HFFc6 (cell line): ENCODE data around the gene PCDH15. TPM values are rescaled to one million over a fixed set of nuclear protein-coding genes. Genes with fewer than 3 reads are reported as not detected.

Experiments used
- DNase-seq: peaks from one replicate; pipeline ENCODE4 v3.0.0-alpha.2; 2018
- H3K27ac Mint-ChIP-seq: 2 replicates; pipeline ENCODE4 v1.8.0; 2020; ENCODE audit warnings: mild to moderate bottlenecking, mixed read lengths
- H3K27me3 Mint-ChIP-seq: 2 replicates; pipeline ENCODE4 v1.8.0; 2021; ENCODE audit warnings: mild to moderate bottlenecking, moderate library complexity, mixed read lengths; ENCODE audit not compliant: insufficient read depth
- H3K36me3 Mint-ChIP-seq: 2 replicates; pipeline ENCODE4 v1.8.0; 2021; ENCODE audit warnings: low read depth, mixed read lengths
- H3K4me1 Mint-ChIP-seq: 2 replicates; pipeline ENCODE4 v1.8.0; 2020; ENCODE audit warnings: low read depth, mixed read lengths
- H3K4me3 Mint-ChIP-seq: 2 replicates; pipeline ENCODE4 v1.8.0; 2020; ENCODE audit warnings: mild to moderate bottlenecking, moderate library complexity, mixed read lengths
- H3K9me3 Mint-ChIP-seq: 2 replicates; pipeline ENCODE4 v1.8.0; 2020; ENCODE audit warnings: mild to moderate bottlenecking, mixed read lengths
- total RNA-seq, 6 experiments: library from RNA; stranded (reverse); fragmentation: NEBNext Ultra II Directional; extraction: Animal tissue kit (Norgen Biotek cat#: 25700); gene quantifications; 2 replicates in 1 of 6; 3 replicates in 5 of 6; pipeline ENCODE4 v1.2.3, GENCODE V29; 2021
- TF ChIP-seq, protein P1 (sequence below): fragments of 200-600 bp; sonication (generic); IDR thresholded peaks from 2 replicates; pipeline ENCODE4 v1.5.0; 2021; ENCODE audit warnings: antibody characterized with exemption, mild to moderate bottlenecking

The PCDH15 gene
- total RNA-seq, 6 experiments from 2014 or later: not detected

DNA sequence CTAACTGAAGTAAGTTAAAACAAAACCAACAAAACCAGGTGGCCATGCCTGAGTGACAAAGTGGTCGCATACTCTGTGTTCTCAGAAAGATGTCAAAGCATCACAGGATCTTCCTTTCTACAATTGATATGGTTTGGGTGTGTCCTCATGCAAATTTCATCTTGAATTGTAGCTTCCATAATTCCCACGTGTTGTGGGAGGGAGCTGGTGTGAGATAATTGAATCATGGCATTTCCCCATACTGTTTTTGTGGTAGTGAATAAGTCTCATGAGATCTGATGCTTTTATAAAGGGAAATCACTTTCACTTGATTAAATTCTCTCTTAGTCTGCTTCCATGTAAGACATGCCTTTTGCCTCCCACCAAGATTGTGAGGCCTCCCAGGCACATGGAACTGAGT, 465.7 kb downstream of the PCDH15 start:
- H3K4me1 Mint-ChIP-seq: no peaks in the 10 kb centered on the region
- H3K27me3 Mint-ChIP-seq: no peaks in the 10 kb centered on the region
- no peak for DNase-seq
- H3K9me3 Mint-ChIP-seq: peaks cover 42% of the 10 kb centered on the region
- no peaks in the 10 kb centered on the region for H3K36me3 Mint-ChIP-seq
- no peak overlapping the region for H3K4me3 Mint-ChIP-seq
- H3K27ac Mint-ChIP-seq: no peak overlapping the region
- TF ChIP-seq, protein P1, sequence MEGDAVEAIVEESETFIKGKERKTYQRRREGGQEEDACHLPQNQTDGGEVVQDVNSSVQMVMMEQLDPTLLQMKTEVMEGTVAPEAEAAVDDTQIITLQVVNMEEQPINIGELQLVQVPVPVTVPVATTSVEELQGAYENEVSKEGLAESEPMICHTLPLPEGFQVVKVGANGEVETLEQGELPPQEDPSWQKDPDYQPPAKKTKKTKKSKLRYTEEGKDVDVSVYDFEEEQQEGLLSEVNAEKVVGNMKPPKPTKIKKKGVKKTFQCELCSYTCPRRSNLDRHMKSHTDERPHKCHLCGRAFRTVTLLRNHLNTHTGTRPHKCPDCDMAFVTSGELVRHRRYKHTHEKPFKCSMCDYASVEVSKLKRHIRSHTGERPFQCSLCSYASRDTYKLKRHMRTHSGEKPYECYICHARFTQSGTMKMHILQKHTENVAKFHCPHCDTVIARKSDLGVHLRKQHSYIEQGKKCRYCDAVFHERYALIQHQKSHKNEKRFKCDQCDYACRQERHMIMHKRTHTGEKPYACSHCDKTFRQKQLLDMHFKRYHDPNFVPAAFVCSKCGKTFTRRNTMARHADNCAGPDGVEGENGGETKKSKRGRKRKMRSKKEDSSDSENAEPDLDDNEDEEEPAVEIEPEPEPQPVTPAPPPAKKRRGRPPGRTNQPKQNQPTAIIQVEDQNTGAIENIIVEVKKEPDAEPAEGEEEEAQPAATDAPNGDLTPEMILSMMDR: no peak

DNA sequence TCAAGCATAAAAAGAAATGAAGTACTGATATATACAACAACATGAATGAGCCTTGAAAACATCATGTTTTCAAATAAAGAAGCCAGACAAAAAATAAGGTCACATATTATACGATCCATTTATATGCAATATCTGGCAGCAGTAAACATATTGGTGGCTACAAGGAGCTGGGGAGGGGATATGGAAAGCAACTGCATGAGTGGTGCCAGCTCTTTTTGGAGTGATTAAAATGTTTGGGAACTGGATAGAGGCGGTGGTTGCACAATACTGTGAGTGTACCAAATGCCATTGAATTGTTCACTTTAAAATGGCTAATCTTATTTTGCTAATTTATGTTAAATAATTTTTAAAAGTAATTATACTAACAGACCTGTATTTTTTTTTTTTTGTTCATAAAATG, 481.7 kb downstream of the PCDH15 start:
- no peaks in the 10 kb centered on the region for H3K27me3 Mint-ChIP-seq
- no peaks in the 10 kb centered on the region for H3K4me1 Mint-ChIP-seq
- H3K9me3 Mint-ChIP-seq: peaks cover 23% of the 10 kb centered on the region
- H3K36me3 Mint-ChIP-seq: no peaks in the 10 kb centered on the region
- no peak overlapping the region for H3K27ac Mint-ChIP-seq
- DNase-seq: no peak
- TF ChIP-seq, protein P1: no peak
- H3K4me3 Mint-ChIP-seq: no peak overlapping the region

DNA sequence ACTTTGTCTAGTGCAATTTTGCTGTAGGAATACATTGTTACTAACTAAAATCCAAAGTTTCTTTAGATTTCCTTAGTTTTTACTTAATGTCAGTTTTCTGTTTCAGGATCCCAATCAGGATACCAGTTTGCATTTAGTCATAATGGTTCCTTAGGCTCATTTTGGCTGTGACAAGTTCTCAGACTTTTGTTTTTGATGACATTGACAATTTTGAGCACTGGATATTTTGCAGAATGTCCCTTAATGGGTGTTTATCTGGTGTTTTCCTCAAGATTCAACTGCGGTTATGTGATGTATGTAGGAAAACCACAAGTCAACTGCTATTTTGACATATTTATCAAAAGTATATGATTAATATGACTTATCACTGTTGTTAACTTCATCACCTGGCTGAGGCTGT, 482.6 kb downstream of the PCDH15 start:
- Mint-ChIP-seq H3K4me3 (no peak overlapping the region), H3K9me3 (peaks cover 19% of the 10 kb centered on the region), H3K36me3 (no peaks in the 10 kb centered on the region)

DNA sequence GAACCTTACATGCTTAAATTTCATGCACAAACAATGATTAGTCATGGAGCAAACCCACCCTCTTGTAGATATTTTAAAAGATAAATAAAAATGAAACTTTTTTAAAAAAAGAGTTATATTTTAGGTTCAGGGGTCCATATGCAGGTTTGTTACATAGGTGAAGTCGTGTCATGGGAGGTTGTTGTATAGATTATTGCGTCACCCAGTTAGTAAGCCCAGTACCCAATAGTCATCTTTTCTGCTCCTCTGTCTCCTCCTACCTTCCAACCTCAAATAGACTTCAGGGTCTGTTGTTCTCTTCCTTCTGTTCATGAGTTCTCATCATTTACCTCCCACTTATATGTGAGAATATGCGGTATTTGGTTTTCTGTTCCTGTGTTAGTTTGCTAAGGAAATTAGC, 486.6 kb downstream of the PCDH15 start:
- no peaks in the 10 kb centered on the region for H3K4me1 Mint-ChIP-seq
- H3K27me3 Mint-ChIP-seq: no peaks in the 10 kb centered on the region
- peaks cover 26% of the 10 kb centered on the region for H3K9me3 Mint-ChIP-seq
- TF ChIP-seq, protein P1: no peak
- no peak overlapping the region for H3K4me3 Mint-ChIP-seq
- H3K36me3 Mint-ChIP-seq: no peaks in the 10 kb centered on the region
- H3K27ac Mint-ChIP-seq: no peak overlapping the region
- DNase-seq: no peak

More for the DNA sequence above, 482.6 kb downstream of the PCDH15 start:
- no peaks in the 10 kb centered on the region for H3K4me1 Mint-ChIP-seq
- DNase-seq: no peak
- TF ChIP-seq, protein P1: no peak
- no peaks in the 10 kb centered on the region for H3K27me3 Mint-ChIP-seq
- H3K27ac Mint-ChIP-seq: no peak overlapping the region

DNA sequence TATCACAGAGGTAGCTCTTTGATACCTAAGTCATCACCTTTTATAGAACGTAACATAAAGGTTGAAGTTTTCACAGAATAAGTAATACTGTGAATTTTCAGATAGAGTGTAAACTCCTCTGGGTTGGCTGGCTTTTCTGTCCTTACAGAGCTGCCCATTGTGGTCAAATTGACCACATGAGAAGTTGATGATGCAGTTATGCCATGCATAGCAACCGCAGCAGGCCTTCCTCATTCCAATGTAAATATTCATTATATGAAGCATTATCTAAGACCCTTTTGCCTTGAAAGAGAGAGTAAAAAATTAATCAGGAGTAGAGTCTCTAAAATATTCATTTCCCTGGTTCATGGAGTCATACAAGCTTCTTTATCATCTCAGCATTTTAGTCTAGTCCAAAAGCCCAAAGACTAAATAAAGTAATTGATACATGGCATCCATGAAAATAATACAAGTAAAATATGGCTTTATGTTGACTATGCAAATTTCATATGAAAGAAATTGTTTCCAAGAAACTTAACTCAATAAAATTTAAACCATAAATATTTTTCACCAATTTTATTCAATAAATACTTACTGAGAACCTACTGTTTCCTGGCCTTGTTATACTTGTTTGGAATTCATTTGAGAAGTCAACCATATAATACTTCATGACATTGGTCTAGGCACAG, 516.4 kb downstream of the PCDH15 start:
- DNase-seq: no peak
- no peaks in the 10 kb centered on the region for H3K27me3 Mint-ChIP-seq
- H3K9me3 Mint-ChIP-seq: peaks cover 21% of the 10 kb centered on the region
- no peak overlapping the region for H3K27ac Mint-ChIP-seq
- H3K4me3 Mint-ChIP-seq: no peak overlapping the region
- no peaks in the 10 kb centered on the region for H3K4me1 Mint-ChIP-seq
- TF ChIP-seq, protein P1: no peak
- H3K36me3 Mint-ChIP-seq: no peaks in the 10 kb centered on the region

DNA sequence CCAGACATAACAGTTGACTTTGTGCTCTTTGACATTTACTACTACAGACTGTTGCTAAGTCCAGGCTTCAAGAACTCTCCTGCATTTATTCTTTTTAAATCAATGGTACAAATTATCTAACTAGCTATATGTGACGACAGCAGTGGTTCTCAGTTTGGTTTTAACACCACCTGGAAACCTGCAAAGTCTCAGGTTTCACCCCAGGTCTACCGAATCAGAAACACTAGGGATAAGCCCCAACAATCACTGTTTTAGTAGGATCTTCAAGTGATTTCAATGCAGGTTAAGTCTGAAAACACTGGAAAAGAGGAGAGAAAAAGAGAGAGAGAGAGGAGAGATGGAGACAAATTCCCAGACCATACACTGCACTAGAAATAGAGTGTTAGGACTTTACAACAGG, 519.0 kb downstream of the PCDH15 start:
- H3K4me1 Mint-ChIP-seq: no peaks in the 10 kb centered on the region
- no peak for DNase-seq
- no peaks in the 10 kb centered on the region for H3K36me3 Mint-ChIP-seq
- H3K4me3 Mint-ChIP-seq: no peak overlapping the region
- no peaks in the 10 kb centered on the region for H3K27me3 Mint-ChIP-seq
- H3K27ac Mint-ChIP-seq: no peak overlapping the region
- peaks cover 5% of the 10 kb centered on the region for H3K9me3 Mint-ChIP-seq
- TF ChIP-seq, protein P1: no peak
